Tibial nerve (tissue), 4 donors: ENCODE measurements around the gene UNKL. TPM values are rescaled to one million over a fixed set of nuclear protein-coding genes. Genes with fewer than 3 reads are reported as not detected.

Source experiments
- DNase-seq, 2 donors: peaks; one replicate each; pipeline ENCODE4 v3.0.0-alpha.2; 2019; ENCODE audit warnings: low spot score in 2 of 2
- H3K27ac ChIP-seq, 4 donors: fragments of 200-600 bp; sonication (generic) in 3 of 4; one replicate each; pipeline ENCODE4 v1.5.1; 2017 to 2019; ENCODE audit warnings: mild to moderate bottlenecking in 1 of 4
- H3K27me3 ChIP-seq, 2 donors: fragments of 200-600 bp; sonication (generic) in 1 of 2; one replicate each; pipeline versions ENCODE4 v1.5.1 to v1.6.0; 2017 to 2019
- H3K36me3 ChIP-seq, 3 donors: fragments of 200-600 bp; sonication (generic); one replicate each; pipeline ENCODE4 v1.5.1; 2018 to 2019
- H3K4me1 ChIP-seq, 4 donors: fragments of 200-600 bp; sonication (generic) in 3 of 4; one replicate each; pipeline ENCODE4 v1.5.1; 2017 to 2019
- H3K4me3 ChIP-seq, 4 donors: fragments of 200-600 bp; sonication (generic) in 3 of 4; one replicate each; pipeline ENCODE4 v1.5.1; 2017 to 2019; ENCODE audit warnings: mild to moderate bottlenecking in 1 of 4, moderate library complexity in 1 of 4
- H3K9me3 ChIP-seq, 4 donors: fragments of 200-600 bp; sonication (generic) in 3 of 4; one replicate each; pipeline ENCODE4 v1.5.1; 2017 to 2019
- EP300 ChIP-seq, 2 donors: sonication (generic); formaldehyde crosslinking; IDR thresholded peaks; one replicate each; pipeline ENCODE4 v1.6.1; 2017; ENCODE audit warnings: antibody characterized with exemption in 2 of 2, mild to moderate bottlenecking in 1 of 2
- POLR2A ChIP-seq, 2 donors: fragments of 450-650 bp; IDR thresholded peaks; one replicate each; pipeline ENCODE4 v1.6.1; 2017; ENCODE audit warnings: antibody characterized with exemption in 2 of 2, mild to moderate bottlenecking in 2 of 2, moderate library complexity in 2 of 2
- WGBS, 2 donors: methylation state at CpG; one replicate each; pipeline ENCODE4 v1.1.5; 2018; 5-methylcytosine and 5-hydroxymethylcytosine counted together
- total RNA-seq, 4 donors: library from RNA; depleted of rRNA; stranded (reverse); fragments of >200 nt; gene quantifications; one replicate each; pipeline ENCODE4 v1.1.0, GENCODE V29; 2016
- TF ChIP-seq, protein P1 (sequence below), 5 experiments: fragments of 200-600 bp in 3 of 5; fragments of 450-650 bp in 2 of 5; sonication (generic) in 3 of 5; IDR thresholded peaks; one replicate each; pipeline ENCODE4 v1.5.1; 2016 to 2019; ENCODE audit warnings: antibody characterized with exemption in 5 of 5, mild to moderate bottlenecking in 3 of 5, moderate library complexity in 2 of 5

UNKL gene
- total RNA-seq, 4 donors from 2014 or later = 34.3 to 70.5 (median 45.0) TPM

DNA sequence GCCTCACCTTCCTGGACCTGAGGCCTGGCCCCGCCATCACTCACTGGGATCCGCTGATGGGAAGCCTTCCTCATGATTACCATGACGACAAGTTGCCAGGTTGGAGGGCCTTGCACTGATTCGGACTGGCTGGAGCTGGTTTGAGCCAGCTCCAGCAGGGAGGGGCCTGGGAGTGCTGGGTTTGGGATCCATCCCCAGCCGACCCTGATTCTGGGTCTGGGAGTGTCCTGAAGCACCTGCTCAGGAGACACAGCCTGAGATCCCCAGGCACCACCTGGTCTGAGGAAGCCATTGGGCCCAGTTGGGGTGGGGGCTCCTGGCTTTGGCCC is 86.9 kb downstream of the UNKL start:
- no peak overlapping the region for H3K27ac ChIP-seq
- H3K4me3 ChIP-seq = no peak overlapping the region
- H3K36me3 ChIP-seq = peaks cover 0 to 58% (median 7%) of the 10 kb centered on the region in 3 donors
- no peak for DNase-seq
- no peak for TF ChIP-seq POLR2A (IDR thresholded peaks at IDR 0.05)
- H3K9me3 ChIP-seq = peaks cover 0 to 10% (median 0%) of the 10 kb centered on the region in 4 donors
- WGBS, 2 donors = 35 to 80% methylated on average over 3 of the region's 5 CpGs
- peaks cover 0 to 27% of the 10 kb centered on the region in 2 donors for H3K27me3 ChIP-seq
- peaks cover 0 to 24% (median 16%) of the 10 kb centered on the region in 4 donors for H3K4me1 ChIP-seq

DNA sequence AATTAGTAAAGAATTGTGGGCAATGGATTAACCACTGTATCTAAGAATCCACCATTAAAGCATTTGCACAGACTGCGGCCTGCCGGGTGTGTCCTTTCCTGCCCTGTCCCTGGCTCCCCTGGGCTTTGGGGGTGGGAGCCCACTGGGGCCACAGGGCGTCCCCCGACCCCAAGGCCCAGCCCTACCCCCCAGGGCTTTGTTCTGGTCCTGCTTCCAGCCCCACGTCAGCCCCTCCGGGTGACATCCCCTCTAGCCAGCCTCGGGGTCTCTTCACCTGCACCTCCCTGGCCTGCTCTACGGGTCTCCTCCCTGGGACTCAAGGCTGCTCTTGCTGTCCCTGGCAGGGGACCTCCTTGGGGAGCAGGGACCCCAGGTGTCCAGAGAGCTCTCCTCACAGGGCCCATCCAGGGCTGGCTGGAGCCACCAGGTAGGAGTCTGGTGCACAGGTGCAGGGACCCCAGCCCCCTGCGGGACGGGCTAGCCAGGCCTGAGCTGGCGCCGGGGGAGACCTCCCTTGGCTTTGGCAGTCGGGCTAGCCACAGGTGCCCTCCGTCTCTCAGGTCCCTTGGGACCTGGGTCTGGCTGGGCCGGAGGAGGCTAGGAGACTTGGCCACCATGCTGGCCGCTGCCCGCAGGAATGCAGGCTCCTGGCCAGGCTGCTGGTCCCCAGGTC is 87.4 kb downstream of the UNKL start:
- TF ChIP-seq EP300 (IDR thresholded peaks at IDR 0.05) = no peak
- TF ChIP-seq, protein P1, sequence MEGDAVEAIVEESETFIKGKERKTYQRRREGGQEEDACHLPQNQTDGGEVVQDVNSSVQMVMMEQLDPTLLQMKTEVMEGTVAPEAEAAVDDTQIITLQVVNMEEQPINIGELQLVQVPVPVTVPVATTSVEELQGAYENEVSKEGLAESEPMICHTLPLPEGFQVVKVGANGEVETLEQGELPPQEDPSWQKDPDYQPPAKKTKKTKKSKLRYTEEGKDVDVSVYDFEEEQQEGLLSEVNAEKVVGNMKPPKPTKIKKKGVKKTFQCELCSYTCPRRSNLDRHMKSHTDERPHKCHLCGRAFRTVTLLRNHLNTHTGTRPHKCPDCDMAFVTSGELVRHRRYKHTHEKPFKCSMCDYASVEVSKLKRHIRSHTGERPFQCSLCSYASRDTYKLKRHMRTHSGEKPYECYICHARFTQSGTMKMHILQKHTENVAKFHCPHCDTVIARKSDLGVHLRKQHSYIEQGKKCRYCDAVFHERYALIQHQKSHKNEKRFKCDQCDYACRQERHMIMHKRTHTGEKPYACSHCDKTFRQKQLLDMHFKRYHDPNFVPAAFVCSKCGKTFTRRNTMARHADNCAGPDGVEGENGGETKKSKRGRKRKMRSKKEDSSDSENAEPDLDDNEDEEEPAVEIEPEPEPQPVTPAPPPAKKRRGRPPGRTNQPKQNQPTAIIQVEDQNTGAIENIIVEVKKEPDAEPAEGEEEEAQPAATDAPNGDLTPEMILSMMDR (IDR thresholded peaks at IDR 0.05) = no peak
- TF ChIP-seq POLR2A (IDR thresholded peaks at IDR 0.05) = no peak
- Histone ChIP-seq H3K4me1 (peaks cover 0 to 19% (median 13%) of the 10 kb centered on the region in 4 donors), H3K27me3 (peaks cover 0 to 22% of the 10 kb centered on the region in 2 donors), H3K4me3 (no peak overlapping the region), H3K36me3 (peaks cover 0 to 63% (median 7%) of the 10 kb centered on the region in 3 donors), H3K27ac (no peak overlapping the region), H3K9me3 (peaks cover 0 to 10% (median 0%) of the 10 kb centered on the region in 4 donors)
- DNase-seq = no peak
- 75 to 91% methylated on average over 12 to 15 of the region's 17 CpGs for WGBS, 2 donors

DNA sequence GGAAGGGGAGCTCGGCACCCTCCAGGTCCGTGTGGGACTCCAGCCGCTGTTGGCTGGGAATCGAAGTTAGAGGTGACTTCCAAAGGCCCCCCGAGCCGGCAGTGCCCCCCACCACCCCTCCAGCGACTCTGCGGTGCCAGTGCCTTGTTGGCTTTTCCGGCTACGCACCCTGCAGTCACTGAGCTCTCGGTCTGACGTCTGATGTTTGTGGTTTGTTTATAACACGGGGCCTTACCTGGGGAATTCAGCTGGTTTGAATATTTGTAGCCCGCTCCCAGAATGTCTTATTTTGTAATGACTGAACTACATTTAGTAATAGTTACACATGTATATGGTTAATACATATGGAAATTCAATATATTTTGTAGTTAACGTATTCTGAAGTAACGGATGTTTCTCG is 88.1 kb downstream of the UNKL start:
- H3K27me3 ChIP-seq = peaks cover 0 to 15% of the 10 kb centered on the region in 2 donors
- H3K27ac ChIP-seq = no peak overlapping the region
- TF ChIP-seq, protein P1 (IDR thresholded peaks at IDR 0.05) = no peak
- TF ChIP-seq EP300 (IDR thresholded peaks at IDR 0.05) = no peak
- no peak for TF ChIP-seq POLR2A (IDR thresholded peaks at IDR 0.05)
- H3K4me3 ChIP-seq = no peak overlapping the region
- DNase-seq = no peak
- peaks cover 0 to 70% (median 7%) of the 10 kb centered on the region in 3 donors for H3K36me3 ChIP-seq
- 73 to 78% methylated on average over 11 to 14 of the region's 17 CpGs for WGBS, 2 donors
- H3K9me3 ChIP-seq = peaks cover 0 to 10% (median 0%) of the 10 kb centered on the region in 4 donors
- H3K4me1 ChIP-seq = peaks cover 0 to 12% (median 6%) of the 10 kb centered on the region in 4 donors

DNA sequence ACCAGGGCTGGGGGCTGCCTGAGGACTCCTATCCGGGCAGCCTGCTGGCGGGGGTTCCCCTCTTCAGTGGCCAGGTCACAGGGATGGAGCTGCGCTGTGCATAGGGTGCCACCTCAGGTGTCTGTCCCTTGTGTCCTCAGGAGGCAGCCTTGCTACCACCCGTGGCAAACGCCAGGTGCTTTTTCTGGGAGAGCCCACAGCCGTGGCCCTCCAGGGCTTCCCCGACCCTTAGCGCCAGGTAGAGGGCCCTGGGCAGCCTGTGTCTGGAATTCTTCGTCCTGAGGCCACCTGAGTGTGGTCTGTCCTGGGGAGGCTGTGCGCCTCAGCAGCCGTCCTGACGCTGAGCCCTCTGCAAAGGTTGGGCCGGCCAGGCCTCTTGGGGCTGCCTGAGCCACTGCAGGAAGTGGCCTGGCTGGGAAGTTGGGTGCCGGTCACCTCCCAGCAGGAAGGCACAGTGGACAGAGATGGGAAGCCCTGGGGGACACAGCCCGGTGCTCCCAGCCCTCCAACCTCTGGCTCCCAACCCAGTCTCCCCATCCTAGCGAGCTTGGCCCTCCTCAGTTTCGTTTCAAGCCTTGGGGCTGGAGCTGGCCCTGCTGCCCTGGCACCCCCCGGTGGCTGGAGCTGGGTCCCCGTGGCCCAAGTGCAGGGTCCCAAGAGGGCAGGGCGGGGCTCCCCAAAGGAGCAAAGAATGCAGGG is 88.7 kb downstream of the UNKL start:
- H3K36me3 ChIP-seq = peaks cover 1 to 76% (median 10%) of the 10 kb centered on the region in 3 donors
- H3K4me3 ChIP-seq = no peak overlapping the region
- TF ChIP-seq EP300 (IDR thresholded peaks at IDR 0.05) (no peak), POLR2A (IDR thresholded peaks at IDR 0.05) (no peak)
- TF ChIP-seq, protein P1 (IDR thresholded peaks at IDR 0.05) = no peak
- peaks cover 0 to 10% (median 0%) of the 10 kb centered on the region in 4 donors for H3K9me3 ChIP-seq
- no peak overlapping the region for H3K27ac ChIP-seq
- DNase-seq = no peak
- peaks cover 0 to 10% of the 10 kb centered on the region in 2 donors for H3K27me3 ChIP-seq
- 55 to 63% methylated on average over 10 to 16 of the region's 20 CpGs for WGBS, 2 donors
- H3K4me1 ChIP-seq = peaks cover 0 to 9% (median 3%) of the 10 kb centered on the region in 4 donors

DNA sequence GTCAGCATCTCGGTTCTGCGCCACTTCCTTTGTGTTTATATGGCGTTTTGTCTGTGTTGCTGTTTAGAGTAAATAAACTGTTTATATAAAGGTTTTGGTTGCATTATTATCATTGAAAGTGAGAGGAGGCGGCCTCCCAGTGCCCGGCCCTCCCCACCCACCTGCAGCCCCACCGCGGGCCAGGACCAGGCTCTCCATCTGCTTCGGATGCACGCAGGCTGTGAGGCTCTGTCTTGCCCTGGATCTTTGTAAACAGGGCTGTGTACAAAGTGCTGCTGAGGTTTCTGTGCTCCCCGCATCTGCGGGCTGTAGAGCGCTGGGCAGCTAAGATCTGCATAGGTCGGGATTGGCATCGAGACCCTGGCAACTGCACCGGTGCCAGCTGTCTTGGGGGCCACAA is 89.2 kb downstream of the UNKL start:
- H3K27me3 ChIP-seq = peaks cover 0 to 4% of the 10 kb centered on the region in 2 donors
- peaks cover 0 to 4% (median 0%) of the 10 kb centered on the region in 4 donors for H3K9me3 ChIP-seq
- TF ChIP-seq, protein P1 (IDR thresholded peaks at IDR 0.05) = no peak
- no peak for TF ChIP-seq EP300 (IDR thresholded peaks at IDR 0.05)
- peaks cover 0 to 9% (median 2%) of the 10 kb centered on the region in 4 donors for H3K4me1 ChIP-seq
- no peak overlapping the region for H3K27ac ChIP-seq
- DNase-seq = no peak
- H3K36me3 ChIP-seq = peaks cover 5 to 78% (median 16%) of the 10 kb centered on the region in 3 donors
- WGBS, 2 donors = 85 to 90% methylated on average over 14 to 15 of the region's 15 CpGs
- no peak overlapping the region for H3K4me3 ChIP-seq
